NCI-H128 (cell line): Measurements from ENCODE around the gene SCN5A.

ENCODE experiments used
- DNase-seq: peaks from one replicate; lab custom pipeline; 2025; ENCODE audit not compliant: unreplicated experiment; lab: John Stamatoyannopoulos, UW

Gene SCN5A

DNA sequence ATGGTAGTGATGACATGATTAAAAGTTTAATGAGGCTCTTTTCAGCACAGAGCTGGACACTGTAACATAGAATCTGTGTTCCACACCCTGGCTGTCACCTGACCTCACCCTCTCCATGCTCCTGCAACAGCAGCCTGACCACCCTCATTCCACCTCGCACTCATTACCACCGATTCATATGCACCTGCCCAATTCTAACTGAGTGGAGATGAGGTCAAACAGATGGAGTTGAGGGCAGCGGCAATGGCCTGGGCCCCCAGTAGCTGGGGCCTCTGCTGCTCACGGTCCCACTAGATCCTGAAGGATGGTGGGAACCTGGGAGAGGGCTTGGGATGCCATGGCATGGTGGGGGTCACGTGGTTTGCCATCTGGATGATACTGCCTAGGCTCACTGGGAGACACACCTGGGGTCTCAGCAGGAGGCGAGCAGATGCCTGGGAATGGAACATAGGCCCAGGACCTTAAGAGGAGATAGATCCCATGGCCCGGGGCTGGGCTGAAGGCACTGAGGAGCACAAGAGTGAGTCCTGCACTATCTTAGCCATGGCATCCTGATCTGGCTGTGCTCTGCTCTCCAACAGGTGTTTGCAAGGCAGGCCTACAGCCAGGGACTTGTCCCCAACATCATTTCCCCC lies 1.3 kb downstream of the SCN5A start:
- no peak for DNase-seq

DNA sequence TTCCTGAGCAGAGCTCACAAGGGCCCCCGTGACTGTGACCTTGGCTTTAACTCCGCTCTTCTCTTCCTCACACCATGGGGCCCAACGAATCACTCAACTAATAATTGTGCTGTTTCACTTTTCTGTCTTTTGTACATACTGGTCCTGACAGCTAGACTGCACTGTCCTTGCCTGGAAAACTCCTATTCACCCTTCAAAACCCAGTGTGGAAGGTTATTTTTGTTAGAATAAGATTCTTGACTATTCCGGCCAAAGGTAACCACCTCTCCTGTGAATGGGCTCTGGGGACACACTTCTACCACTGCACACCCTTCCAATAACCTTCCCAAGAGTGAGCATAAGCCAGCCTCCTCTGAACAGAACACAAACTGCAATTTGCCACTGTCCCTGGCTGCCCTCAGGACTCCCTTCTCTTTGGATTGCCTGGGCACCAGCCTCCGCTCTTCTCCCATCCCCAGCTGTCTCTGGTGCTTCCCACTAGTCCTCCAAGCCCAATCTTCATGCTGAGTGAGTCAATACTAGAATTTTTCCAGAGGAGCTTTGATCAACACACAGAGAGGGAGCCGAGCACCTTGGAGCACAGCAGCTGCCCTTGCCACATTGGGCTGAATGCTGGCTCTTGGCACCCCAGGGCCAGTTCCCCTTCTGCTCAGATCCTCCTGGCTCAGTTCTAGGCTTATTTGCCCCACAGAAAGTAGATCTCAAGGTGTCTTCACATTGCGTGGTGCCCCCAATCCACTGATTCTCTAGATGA lies 2.1 kb downstream of the SCN5A start:
- DNase-seq, result no peak

DNA sequence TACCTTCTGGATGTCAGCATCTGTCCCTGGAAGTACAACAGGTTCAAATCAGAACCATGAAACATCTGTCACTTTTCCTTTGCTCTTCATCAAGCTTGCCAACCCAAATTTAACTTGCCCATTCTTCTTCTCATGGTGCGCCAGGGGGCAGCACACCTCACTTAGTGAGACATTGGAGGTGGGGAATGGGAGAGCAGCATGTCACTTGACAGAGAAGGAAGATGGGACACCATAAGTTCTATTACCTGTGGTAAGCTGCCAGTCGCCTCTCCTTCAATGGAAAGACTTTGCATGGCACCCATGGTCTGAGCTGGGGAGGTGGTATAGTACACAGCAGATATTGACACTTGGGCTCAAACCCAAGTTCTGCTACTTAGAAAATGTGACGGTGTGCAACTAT lies 2.9 kb downstream of the SCN5A start:
- no peak for DNase-seq

DNA sequence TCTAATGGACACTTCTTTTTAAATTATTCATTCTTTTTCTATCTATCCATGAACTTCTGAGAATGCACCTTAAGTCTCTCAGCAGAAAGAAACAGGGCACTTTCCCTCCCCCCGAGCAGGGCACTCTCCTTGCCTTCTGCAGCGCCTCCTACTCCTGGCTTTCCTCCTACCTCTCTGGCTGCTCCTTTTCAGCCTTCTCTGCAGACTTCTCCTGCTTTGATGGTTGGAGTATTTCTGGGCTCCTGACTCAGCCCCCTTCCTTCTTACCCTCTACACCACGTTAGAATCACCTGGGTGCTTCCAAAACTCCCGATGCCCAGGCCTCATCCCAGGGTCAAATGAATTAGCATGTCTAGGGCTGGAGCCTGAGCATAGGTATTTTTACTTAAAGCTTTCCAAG lies 3.4 kb downstream of the SCN5A start:
- no peak for DNase-seq

DNA sequence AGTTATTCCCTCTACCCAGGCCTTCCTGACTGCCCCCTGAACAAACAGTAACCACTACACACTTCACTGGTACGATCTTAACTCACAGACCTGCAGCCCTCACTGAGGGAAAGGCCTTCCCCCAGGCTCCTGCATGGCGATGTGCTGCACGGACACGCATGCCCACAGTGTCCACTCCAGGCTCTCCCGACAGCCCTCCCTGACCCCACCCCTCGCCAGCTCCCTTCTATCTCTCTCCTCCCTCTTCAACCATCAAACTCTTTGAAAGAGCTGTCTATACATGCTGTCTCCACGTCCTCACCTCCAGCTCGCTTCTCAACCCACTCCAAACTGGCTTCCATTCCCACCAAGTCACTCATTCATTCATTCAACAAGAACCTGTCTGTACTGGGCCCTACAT lies 3.9 kb downstream of the SCN5A start:
- DNase-seq, result no peak

DNA sequence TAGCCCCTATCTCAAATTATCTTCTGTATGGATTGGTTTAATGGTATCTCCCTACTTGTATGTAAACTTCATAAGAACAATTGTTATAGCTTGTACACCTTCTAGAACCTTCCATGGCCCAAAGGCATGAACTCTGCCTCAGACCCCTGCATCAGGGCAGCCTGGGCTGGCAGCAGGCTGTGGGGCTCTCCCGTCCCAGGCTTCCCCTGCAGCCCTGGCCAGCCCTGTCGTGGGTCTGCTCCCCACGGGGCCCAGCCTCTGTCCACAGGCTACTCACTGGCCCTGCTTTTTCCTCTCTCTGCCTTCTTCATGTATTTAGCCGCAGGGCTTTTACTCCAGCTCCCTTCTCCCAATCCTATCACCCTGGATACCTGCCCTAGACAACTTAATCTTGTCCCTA lies 4.4 kb downstream of the SCN5A start:
- no peak for DNase-seq

DNA sequence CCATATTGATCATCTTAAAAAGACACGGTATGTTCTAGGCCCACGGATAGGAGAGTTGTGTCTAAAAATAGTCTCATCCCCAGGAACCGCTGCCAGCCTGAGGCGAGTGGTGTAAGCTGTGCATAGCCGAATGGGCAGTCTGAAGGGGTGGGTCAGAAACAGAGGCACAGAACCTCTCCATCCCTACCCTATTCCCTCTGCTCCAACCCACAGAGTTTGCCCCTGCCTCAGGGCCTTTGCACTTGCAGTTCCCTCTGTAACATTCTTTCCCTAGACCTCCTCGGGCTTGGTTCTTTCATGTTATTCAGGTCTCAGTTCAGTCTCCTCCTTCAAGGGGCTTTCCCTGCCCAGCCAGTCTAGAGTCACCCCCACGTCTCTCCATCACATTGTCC lies 4.8 kb downstream of the SCN5A start:
- no peak for DNase-seq

DNA sequence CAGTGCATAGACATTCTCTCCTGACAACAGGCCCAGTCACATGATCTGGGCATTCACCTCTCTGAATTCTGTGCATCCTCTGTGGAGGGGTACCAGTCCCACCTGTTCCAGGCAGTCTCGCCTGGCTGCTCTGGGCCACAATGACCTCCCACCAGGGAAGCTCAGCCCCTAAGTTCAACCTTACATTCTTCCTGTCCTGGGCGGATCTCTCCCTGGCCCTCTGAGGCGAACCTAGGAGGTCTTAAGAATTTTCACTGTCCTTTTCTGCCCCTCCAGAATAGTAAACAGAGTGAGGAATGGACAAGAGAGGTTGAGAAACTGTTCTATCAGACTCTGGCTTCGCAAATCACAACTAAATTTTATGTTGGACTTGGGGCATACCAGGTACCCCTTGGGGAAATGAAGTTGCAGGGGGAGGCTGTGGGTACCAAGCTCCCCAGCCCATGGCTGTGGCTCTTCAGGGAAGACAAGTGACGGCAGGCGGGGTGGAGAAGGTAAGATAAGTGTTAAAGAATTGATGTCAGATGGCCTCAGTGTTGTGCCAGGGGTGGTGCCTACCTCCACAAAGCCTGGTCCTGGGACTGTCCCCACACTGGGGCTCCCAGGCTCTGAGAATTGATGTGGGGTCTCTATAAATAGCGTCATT lies 5.3 kb downstream of the SCN5A start:
- DNase-seq, result no peak

DNA sequence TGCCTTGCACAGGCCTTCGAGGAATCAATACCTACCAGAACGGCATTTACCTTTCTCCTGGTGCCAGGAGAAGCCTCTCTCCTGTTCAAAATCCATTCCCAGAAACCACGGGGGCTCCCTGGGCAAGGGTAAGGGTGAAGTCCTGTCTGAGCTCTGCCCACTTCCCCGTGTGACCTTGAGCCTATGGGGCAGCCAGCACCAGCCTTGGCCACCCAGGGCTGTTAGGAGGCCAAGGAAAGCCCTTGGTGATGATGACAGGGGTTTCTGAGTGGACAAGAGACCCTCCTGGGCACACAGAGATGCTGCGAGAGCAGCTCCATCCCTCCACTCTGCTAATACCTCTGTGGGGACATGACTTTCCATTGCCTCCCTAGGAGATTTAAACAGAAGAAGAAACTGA lies 5.9 kb downstream of the SCN5A start:
- no peak for DNase-seq

DNA sequence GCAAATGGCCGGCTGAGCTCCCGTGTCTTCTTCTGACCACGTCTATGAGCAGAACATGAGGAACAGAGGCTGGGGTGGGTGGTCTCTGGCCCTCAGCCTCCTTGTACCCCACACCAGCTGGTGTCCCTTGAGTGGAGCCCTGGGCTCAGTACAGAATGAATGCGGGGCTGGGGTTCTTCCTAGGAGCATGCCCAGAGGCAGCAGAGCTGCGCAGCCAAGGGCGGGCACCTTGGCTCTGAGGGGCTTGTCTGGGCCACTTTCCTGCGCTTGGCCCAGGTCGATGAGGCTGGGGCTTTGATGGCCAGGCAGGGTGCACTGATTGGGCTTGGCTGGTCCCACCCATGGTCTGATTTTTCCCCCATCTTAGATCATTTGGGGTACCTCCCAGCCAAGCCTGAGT lies 6.4 kb downstream of the SCN5A start:
- no peak for DNase-seq

DNA sequence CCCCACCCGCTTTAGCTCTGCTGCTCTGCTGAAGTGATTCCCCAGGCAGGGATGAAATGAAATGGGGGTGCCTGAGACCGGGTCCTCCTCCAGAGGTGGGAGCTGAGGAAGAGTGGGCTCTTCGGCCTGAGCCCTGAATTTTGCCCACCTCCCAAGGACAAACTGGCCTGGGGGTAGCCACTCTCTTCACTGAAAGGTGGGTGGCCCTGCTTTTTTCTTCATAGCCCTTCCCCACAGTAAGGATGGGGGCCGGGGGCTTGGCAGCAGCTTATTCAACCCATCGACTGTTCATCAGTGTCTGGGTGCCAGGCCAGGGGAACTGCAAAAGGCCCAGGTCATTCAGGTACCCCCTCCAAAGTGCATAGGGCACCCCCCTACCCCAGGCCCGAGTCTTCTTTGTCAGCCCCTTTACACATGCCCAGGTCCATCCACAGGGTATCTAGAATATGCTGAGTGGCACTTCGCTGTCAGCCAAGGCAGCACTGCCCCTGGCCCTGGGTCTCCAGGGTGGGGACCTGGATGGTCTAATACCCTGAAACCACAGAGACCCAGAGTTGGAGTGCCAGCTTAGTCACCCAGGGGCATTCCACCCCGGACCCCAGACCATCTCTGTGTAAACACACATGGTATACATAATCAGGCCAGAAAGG lies 7.9 kb downstream of the SCN5A start:
- no peak for DNase-seq

DNA sequence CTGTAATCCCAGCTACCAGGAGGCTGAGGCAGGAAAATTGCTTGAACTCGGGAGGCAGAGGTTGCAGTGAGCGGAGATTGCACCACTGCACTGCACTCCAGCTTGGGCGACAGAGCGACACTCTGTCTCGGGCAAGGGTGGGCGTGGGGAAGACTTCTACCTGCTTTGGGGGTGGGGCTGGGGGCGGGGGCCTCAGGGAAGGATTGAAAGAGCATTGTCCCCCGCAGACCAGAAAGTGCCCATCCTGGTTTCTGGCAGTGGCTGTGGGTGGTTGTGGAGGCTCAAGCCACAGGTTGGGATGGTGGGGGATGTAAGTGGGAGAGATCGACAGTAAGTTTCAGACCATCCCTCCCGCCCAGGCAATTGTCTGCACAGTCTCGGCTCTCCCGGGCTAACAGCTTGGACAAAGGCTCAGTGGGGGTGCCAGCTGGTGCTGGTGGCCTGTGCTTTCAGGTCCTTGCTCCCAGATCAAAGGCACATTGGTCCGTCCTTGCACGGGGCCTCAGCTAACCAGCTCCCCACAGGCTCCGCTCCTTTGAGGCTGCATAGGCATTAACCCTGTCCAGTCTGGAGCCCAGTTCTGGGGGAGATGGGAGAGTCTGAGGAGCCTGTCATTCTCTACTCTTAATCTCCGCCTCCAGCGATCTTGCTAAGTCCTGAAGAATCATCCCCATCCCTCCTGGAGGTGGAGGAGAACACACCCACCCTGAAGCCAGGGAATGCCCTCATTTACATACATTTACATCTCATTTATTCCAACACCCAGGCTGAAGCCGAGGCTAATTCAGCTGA lies 8.6 kb downstream of the SCN5A start:
- DNase-seq, result no peak

DNA sequence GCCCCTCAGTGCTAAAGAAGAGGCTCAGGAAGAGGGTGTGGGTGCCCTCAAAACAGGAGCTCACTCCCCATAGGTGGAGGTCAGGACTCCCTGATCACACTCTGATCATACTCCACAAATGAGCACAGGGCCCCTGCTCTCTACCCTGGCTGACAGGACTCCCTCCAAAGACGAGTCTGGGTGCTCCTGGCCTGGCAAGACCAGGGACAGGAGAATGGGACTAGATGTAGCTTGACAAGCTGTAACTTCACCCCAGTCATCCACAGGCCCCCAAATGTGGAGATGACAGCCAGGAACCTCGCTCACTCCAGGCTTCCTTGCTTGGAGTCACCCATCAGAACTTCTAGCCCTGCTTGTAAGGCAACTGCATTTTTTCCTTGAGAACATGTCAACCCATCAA lies 11.1 kb downstream of the SCN5A start:
- no peak for DNase-seq

DNA sequence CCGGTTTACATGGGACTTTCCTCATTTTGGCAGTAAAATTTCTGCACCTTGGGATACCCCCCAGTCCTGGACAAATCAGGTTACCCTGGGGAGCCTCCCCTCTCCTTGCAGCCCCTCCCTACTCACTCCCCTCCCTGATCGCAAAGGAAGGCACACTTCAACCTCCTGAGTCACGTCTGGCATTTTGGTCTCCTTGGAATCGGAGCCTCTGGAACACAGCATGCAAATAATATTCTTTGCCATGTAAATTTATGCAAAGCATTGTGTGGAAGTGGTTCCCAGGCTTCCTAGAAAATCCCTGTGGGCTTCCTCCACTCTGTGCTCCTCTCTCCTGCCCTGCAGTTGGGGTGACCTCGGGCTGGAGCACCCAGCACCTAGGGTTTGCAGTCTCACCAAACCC lies 11.6 kb downstream of the SCN5A start:
- no peak for DNase-seq

DNA sequence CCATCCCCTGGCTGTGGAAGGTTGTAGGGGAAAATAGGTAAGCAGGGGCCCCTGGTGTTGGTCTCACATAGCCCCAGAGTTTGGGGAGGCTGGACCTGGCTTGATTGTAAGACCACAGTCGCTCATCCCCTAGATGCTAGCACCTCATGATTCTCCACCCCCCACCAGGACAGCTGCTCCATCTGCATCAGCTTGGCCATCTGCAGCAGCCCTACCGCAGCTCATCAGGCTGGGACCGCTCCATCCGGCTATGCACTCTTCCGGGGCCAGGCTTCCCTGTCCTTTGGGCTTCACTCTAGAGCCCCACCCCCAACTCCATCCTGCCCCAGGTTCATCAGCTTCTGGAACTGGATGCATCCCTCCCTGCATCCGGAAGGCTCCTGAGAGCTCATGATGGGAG lies 12.6 kb downstream of the SCN5A start:
- no peak for DNase-seq

DNA sequence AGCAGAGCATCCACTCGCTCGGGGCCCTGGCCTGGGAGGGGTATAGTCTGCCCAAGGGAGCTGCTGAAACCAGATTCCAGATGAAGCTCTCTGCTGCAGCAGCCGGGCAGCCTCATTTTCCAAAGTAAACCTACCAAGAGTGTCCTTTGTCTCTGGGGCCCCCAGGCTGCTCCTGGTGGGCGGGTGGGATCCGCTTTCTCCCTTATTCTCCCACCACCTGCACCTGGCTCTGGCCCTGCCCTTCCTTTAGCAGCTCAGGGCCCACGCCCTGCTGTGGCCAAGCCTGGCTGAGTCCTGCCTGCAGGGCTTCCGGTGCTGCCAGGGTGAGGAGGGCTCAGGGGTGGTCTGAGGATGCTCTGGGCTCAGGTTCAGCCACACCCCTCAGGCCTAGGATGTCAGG lies 13.0 kb downstream of the SCN5A start:
- DNase-seq, result no peak

DNA sequence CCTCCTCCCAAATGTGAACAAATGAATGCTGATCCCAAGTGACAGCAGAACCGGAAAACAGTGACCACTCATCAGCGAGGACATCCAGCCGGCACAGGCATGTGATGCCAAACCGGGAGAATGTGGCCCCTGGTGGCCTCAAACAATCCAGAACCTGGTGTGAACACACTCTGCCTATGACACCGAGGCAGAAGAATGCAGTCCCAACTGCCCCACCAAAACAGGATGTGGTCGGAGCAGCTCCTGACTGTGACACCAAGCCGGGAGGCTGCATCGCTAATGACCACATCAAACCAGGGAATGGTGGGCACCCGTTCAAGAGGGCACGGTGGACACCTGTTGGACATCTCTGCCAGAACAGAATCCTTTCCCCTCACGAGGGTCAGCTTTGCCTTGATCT lies 15.4 kb downstream of the SCN5A start:
- DNase-seq, result no peak

DNA sequence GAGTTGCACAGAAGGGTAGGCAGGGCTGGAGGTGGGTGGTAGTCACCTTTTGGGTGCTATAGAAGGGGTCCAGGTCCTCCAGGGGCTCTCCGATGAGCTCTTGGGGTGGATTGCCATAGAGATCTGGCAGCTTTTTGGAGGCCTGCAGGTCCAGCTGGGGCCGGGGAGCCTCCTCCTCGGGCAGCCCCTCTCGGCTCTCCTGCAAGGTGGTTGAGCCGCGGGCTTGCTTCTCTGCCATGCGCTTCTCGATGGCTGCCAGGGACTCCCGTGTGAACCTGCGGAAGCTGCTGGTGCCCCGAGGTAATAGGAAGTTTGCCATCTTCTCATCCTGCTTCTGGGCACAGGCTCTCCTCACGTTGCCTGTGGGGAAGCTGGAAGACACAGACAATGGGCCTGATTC lies 16.5 kb downstream of the SCN5A start:
- DNase-seq, result no peak

DNA sequence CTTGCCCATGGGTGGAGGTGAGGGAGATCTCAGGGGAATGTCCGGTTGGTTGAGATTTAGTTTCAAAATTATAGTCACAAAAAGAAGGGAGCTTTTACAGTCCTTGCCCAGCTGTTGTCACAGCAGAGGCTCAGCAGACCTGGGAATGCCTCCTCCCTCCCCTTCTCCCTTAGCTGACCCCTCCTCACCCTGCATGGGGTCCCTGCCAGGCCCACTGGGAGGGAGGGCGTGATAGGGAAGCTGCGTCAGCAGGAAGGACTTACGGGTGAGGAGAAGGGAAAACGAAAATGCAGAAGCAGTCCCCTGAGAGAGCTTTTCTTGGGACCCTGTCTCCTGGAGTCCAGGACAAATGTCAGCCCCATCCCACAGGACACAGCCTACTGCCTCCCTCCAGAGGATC lies 18.9 kb downstream of the SCN5A start:
- no peak for DNase-seq

DNA sequence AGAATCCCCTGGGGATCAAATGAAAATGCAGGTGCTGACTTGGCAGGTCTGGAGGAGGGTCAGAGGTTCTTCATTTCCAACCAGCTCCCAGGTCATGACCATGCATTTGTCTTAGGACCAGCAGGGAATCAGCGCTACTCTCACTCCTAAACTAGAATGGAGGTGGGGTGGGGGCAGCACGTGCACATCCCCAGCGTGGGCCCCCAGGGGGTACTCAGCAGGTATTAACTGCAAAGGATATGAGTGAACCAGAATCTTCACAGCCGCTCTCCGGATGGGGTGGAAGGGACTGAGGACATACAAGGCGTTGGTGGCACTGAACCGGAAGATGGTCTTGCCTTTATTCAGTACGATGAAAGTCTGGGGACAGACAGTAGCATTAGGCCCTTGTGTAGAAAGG lies 19.4 kb downstream of the SCN5A start:
- no peak for DNase-seq

DNA sequence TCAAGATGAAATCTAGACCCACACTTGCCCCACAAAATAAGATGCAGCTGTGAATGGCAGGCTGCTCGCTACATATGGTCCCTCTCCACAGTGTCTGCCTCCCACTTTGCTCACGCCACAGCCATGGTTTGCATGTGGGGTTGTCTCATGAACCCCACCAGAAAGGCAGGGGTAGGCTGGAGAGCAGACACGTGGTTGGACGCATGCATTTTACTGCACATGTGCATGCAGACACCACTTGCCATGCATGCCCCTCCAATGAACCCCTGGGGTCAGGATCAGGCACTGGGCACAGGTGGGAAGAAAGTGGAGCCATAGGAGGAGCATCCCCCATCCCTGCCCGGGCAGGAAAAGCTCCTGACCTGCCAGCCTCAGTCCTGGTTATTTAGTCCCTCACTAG lies 20.7 kb downstream of the SCN5A start:
- no peak for DNase-seq
